B cell (primary cell): ENCODE data around the gene PARVG. TPM values are rescaled to one million over a fixed set of nuclear protein-coding genes. Genes with fewer than 3 reads are reported as not detected.

ENCODE experiments used
- ATAC-seq: fragments of 200-7000 bp; cut with Tn5 transposase; one replicate; pipeline ENCODE4 v1.10.0; 2021; ENCODE audit warnings: low read depth, mild to moderate bottlenecking, moderate number of reproducible peaks, moderate library complexity
- CTCF ChIA-PET: fragments of 350-600 bp; sonication (Branson Sonifier 250); formaldehyde crosslinking; loops from one replicate; lab custom pipeline; 2021; ENCODE audit warnings: antibody characterized with exemption, inconsistent platforms; lab: Charles Lee
- POLR2A ChIA-PET: fragments of 350-600 bp; sonication (Branson Sonifier 250); formaldehyde crosslinking; loops from one replicate; lab custom pipeline; 2021; ENCODE audit warnings: antibody characterized with exemption; lab: Charles Lee
- DNase-seq: peaks from one replicate; pipeline ENCODE4 v3.0.0; 2013
- H2AFZ ChIP-seq: 2 replicates; pipeline ENCODE4 v1.6.1; 2012; ENCODE audit warnings: mild to moderate bottlenecking, low read depth, low read length; ENCODE audit not compliant: insufficient read depth, poor library complexity, severe bottlenecking
- H3K27ac ChIP-seq, 2 donors: 1 replicate in 1 of 2; 2 replicates in 1 of 2; pipeline ENCODE4 v1.5.1; 2012 to 2013; ENCODE audit warnings: low read length in 2 of 2, mild to moderate bottlenecking in 2 of 2, moderate library complexity in 1 of 2
- H3K27me3 ChIP-seq, 4 experiments: fragments of 200-600 bp in 1 of 4; sonication (generic) in 1 of 4; replicated peaks in 1 of 4; 1 replicate in 2 of 4; 2 replicates in 2 of 4; pipeline versions ENCODE4 v1.6.1 to v1.7.0; 2013 to 2016; ENCODE audit warnings: low read length in 3 of 4, mild to moderate bottlenecking in 2 of 4, mixed read lengths in 1 of 4, moderate library complexity in 1 of 4; ENCODE audit not compliant: insufficient read depth in 4 of 4, control insufficient read depth in 3 of 4; ENCODE audit errors: control extremely low read depth in 1 of 4
- H3K36me3 ChIP-seq, 2 experiments: replicated peaks in 1 of 2; 1 replicate in 1 of 2; 2 replicates in 1 of 2; pipeline versions ENCODE4 v1.6.1 to v1.7.1; 2013; ENCODE audit warnings: low read length in 1 of 2; ENCODE audit not compliant: insufficient read depth in 2 of 2, control insufficient read depth in 1 of 2; ENCODE audit errors: control extremely low read depth in 1 of 2, extremely low read depth in 1 of 2
- H3K4me1 ChIP-seq, 2 donors: fragments of 200-600 bp in 1 of 2; sonication (generic) in 1 of 2; 1 replicate in 1 of 2; 2 replicates in 1 of 2; pipeline versions ENCODE4 v1.5.1 to v1.6.1; 2013 to 2017; ENCODE audit warnings: low read length in 2 of 2; ENCODE audit not compliant: control insufficient read depth in 2 of 2, insufficient read depth in 2 of 2
- H3K4me2 ChIP-seq: replicated peaks from 2 replicates; pipeline ENCODE3; 2012; ENCODE audit warnings: mild to moderate bottlenecking, low read depth, low read length; ENCODE audit not compliant: poor library complexity, severe bottlenecking
- H3K4me3 ChIP-seq, 5 experiments: fragments of 200-600 bp in 1 of 5; sonication (generic) in 1 of 5; 1 replicate in 3 of 5; 2 replicates in 2 of 5; pipeline versions ENCODE4 v1.5.1 to v1.7.0; 2011 to 2016; ENCODE audit warnings: low read length in 4 of 5, mild to moderate bottlenecking in 4 of 5, low read depth in 2 of 5, control low read depth in 1 of 5, moderate library complexity in 1 of 5; ENCODE audit not compliant: insufficient read depth in 1 of 5; ENCODE audit errors: control extremely low read depth in 1 of 5, extremely low read depth in 1 of 5
- H3K79me2 ChIP-seq: fragments of 200-600 bp; sonication (generic); one replicate; pipeline ENCODE4 v1.6.0; 2016; ENCODE audit warnings: low read length; ENCODE audit not compliant: control insufficient read depth, insufficient read depth
- H3K9ac ChIP-seq: fragments of 200-600 bp; sonication (generic); 2 replicates; pipeline ENCODE4 v1.6.1; 2017; ENCODE audit warnings: mild to moderate bottlenecking, low read length, moderate library complexity
- H3K9me3 ChIP-seq, 3 donors: one replicate each; pipeline versions ENCODE4 v1.6.1 to v1.7.1; 2013; ENCODE audit warnings: low read length in 2 of 3; ENCODE audit not compliant: control insufficient read depth in 2 of 3, insufficient read depth in 1 of 3; ENCODE audit errors: control extremely low read depth in 1 of 3
- H4K20me1 ChIP-seq: 2 replicates; pipeline ENCODE4 v1.6.0; 2012; ENCODE audit warnings: mild to moderate bottlenecking, low read length; ENCODE audit not compliant: insufficient read depth, control insufficient read depth, poor library complexity, severe bottlenecking
- H3K27ac Mint-ChIP-seq: one replicate; pipeline ENCODE4 v1.8.0; 2021; ENCODE audit warnings: mixed read lengths
- H3K27me3 Mint-ChIP-seq: one replicate; pipeline ENCODE4 v1.8.0; 2021; ENCODE audit warnings: mixed read lengths
- H3K4me1 Mint-ChIP-seq: one replicate; pipeline ENCODE4 v1.8.0; 2021; ENCODE audit warnings: mixed read lengths
- H3K4me3 Mint-ChIP-seq: one replicate; pipeline ENCODE4 v1.8.0; 2021; ENCODE audit warnings: mixed read lengths
- H3K9me3 Mint-ChIP-seq: one replicate; pipeline ENCODE4 v1.8.0; 2022; ENCODE audit warnings: mixed read lengths; ENCODE audit not compliant: insufficient read depth
- EZH2 ChIP-seq: IDR thresholded peaks from 2 replicates; pipeline ENCODE4 v1.6.1; 2012; ENCODE audit warnings: borderline replicate concordance, low read depth, mild to moderate bottlenecking, moderate library complexity, low read length; ENCODE audit not compliant: insufficient read depth, poor library complexity, severe bottlenecking
- WGBS: methylation state at CpG from one replicate; pipeline ENCODE4 v1.1.5; 2013; ENCODE audit warnings: missing lambda C conversion rate; ENCODE audit not compliant: insufficient coverage; 5-methylcytosine and 5-hydroxymethylcytosine counted together
- intact Hi-C: fragments of 100-400 bp; cut with micrococcal nuclease; formaldehyde crosslinking; loops from one replicate; pipeline ENCODE4 v1.10.0; 2022
- polyA plus RNA-seq: library from polyadenylated mRNA; depleted of rRNA; stranded (reverse); fragments of >200 nt; gene quantifications from 2 replicates; pipeline ENCODE4 v1.2.3, GENCODE V29; 2012
- total RNA-seq, 2 donors: library from RNA; stranded (reverse); fragments of 120-200 nt in 1 of 2; gene quantifications; 1 replicate in 1 of 2; 2 replicates in 1 of 2; pipeline versions ENCODE4 v1.2.3 to v1.2.4, GENCODE V29; 2013 to 2022
- TF ChIP-seq, protein P1 (sequence below): fragments of 200-600 bp; IDR thresholded peaks from one replicate; pipeline ENCODE4 v1.8.0; 2022; ENCODE audit warnings: antibody characterized with exemption, mild to moderate bottlenecking

The PARVG gene
- total and polyA plus RNA-seq, 2 donors (not counting 1 experiment from before 2014, with no cell fraction given), result 247 to 698 TPM

DNA sequence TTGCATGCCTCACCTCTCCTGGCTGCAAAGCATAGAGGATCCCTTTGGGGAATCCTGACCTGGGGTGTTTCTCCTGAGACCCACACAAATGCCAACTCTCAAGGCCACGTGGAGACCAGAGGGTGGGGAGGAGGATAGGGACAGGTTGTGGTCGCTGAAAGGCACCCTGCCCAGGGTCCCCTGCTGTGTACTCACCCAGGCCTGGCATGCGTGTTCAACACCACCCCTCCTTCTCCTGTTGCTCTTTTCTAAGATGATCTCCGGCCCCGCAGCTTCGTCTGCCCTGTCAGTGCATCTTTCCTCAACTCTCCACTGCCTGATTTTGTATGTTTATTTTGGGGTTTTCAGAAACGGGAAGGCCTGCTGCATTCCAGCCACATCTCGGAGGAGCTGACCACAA is 44.6 kb upstream of the PARVG start:
- Mint-ChIP-seq H3K9me3 (no peaks in the 10 kb centered on the region), H3K4me3 (no peak overlapping the region), H3K27me3 (no peaks in the 10 kb centered on the region), H3K4me1 (no peaks in the 10 kb centered on the region), H3K27ac (no peak overlapping the region)
- ATAC-seq (no peak), DNase-seq (no peak)
- POLR2A ChIA-PET, result no interaction called here
- no peak for TF ChIP-seq EZH2
- TF ChIP-seq, protein P1, sequence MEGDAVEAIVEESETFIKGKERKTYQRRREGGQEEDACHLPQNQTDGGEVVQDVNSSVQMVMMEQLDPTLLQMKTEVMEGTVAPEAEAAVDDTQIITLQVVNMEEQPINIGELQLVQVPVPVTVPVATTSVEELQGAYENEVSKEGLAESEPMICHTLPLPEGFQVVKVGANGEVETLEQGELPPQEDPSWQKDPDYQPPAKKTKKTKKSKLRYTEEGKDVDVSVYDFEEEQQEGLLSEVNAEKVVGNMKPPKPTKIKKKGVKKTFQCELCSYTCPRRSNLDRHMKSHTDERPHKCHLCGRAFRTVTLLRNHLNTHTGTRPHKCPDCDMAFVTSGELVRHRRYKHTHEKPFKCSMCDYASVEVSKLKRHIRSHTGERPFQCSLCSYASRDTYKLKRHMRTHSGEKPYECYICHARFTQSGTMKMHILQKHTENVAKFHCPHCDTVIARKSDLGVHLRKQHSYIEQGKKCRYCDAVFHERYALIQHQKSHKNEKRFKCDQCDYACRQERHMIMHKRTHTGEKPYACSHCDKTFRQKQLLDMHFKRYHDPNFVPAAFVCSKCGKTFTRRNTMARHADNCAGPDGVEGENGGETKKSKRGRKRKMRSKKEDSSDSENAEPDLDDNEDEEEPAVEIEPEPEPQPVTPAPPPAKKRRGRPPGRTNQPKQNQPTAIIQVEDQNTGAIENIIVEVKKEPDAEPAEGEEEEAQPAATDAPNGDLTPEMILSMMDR, result no peak
- peaks cover 0 to 18% (median 7%) of the 10 kb centered on the region in 3 donors for H3K9me3 ChIP-seq
- no peaks in the 10 kb centered on the region for H4K20me1 ChIP-seq
- H3K79me2 ChIP-seq, result no peaks in the 10 kb centered on the region
- H3K4me1 ChIP-seq, result no peaks in the 10 kb centered on the region
- no peak overlapping the region for H3K27ac ChIP-seq
- 100% methylated on average over 3 of the region's 8 CpGs for WGBS
- CTCF ChIA-PET, result no interaction called here
- intact Hi-C loops, result no loop called here
- H3K4me2 ChIP-seq, result no peak overlapping the region
- no peak overlapping the region for H2AFZ ChIP-seq
- peaks cover 0 to 77% of the 10 kb centered on the region in 2 experiments for H3K36me3 ChIP-seq
- H3K9ac ChIP-seq, result no peak overlapping the region
- H3K27me3 ChIP-seq, result no peaks in the 10 kb centered on the region
- no peak overlapping the region for H3K4me3 ChIP-seq

DNA sequence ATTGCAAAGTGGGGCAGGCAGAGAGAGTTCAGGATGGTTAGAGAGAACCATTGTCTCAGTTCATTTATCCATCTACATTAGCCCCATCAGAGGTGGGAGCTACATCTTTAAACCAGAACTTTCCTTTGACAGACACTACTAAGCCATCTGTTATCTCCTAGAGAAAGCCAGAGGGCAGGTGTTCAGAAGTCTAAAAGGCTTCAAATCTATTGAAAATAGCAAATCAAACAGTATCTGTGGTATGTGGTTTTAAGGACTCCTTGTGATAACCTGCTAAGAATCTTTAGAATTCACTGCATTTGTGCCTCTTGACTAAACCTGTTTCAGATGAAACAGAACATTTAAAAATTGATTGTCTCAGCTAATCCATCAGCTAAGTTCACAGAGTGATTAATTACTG is 43.9 kb upstream of the PARVG start:
- peaks cover 0 to 18% (median 7%) of the 10 kb centered on the region in 3 donors for H3K9me3 ChIP-seq
- no peaks in the 10 kb centered on the region for H3K79me2 ChIP-seq
- no peak overlapping the region for H3K4me3 Mint-ChIP-seq
- H3K27ac Mint-ChIP-seq, result no peak overlapping the region
- no peak overlapping the region for H3K9ac ChIP-seq
- H3K4me3 ChIP-seq, result no peak overlapping the region
- H2AFZ ChIP-seq, result no peak overlapping the region
- no peak for DNase-seq
- TF ChIP-seq, protein P1, result no peak
- TF ChIP-seq EZH2, result no peak
- H3K9me3 Mint-ChIP-seq, result no peaks in the 10 kb centered on the region
- POLR2A ChIA-PET, result no interaction called here
- no peaks in the 10 kb centered on the region for H3K4me1 ChIP-seq
- H3K4me2 ChIP-seq, result no peak overlapping the region
- peaks cover 0 to 75% of the 10 kb centered on the region in 2 experiments for H3K36me3 ChIP-seq
- intact Hi-C loops, result no loop called here
- CTCF ChIA-PET, result interaction anchor here (1.0 kb wide), 1 partner anchor 44 kb away, joined by 3 read pairs; the partner anchor contains the start of gene PARVG
- H4K20me1 ChIP-seq, result no peaks in the 10 kb centered on the region
- no peak overlapping the region for H3K27ac ChIP-seq
- H3K27me3 ChIP-seq, result no peaks in the 10 kb centered on the region
- H3K4me1 Mint-ChIP-seq, result no peaks in the 10 kb centered on the region
- H3K27me3 Mint-ChIP-seq, result no peaks in the 10 kb centered on the region
- ATAC-seq, result no peak
